ENCODE data around the gene LCA5.
A peak's percentile ranks its signal among the peaks of the same experiment; 100 is the strongest.
"Not testable (repeated sequence)": the region's sequence is repeated elsewhere in the genome, so short reads cannot be mapped to it uniquely, and the experiment has no call there.

LCA5 gene

DNA sequence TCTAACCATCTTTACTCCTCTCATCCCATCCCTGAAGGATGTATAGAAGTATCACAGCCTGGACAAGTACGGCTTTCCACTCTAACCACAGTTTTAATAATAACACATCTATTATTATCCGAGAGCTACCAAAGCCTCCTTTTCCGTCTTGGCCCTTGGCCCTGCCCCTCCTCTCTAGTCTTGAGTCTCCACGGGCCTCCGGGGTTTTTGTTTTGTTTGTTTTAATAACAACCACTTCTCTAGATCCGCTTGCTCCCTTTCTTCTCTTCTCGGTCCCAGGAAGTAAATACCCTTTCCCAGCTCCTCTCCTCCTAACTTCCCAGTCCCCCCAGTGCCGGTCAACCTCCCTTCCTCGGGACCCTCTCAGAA lies 661 bp downstream of the LCA5 start:
- DNase-seq = peak in 1 of 2 experiments; percentile 53

- not testable (repeated sequence) for DNase-seq
Observed at GRCh38 chr6:79529567-79529966, 7.7 kb downstream of the LCA5 start.

GRCh38 chr6:79526897-79527296 lies 10.3 kb downstream of the LCA5 start:
- no peak for DNase-seq

GRCh38 chr6:79525272-79526100 lies 11.7 kb downstream of the LCA5 start:
- no peak for DNase-seq

DNA sequence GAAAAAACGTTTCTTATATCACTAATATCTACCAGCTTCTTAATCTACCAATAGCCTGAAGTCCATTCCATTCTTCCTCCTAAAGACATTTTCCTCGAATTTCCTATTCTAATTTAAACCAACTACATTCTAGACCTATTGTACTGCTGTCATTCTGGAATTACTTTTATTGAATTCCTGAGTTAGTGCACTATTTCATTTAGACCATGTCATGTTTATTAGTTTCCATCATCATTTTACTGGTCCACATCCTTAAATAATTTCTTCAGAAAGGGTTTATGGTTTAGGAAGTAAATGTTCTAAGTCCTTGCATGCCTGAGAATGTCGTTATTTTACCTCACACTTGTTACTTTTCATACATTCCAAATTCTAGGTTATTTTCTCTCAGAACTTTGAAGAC lies 13.2 kb downstream of the LCA5 start:
- DNase-seq = no peak

GRCh38 chr6:79522609-79523008 lies 14.6 kb downstream of the LCA5 start:
- no peak for DNase-seq

DNA sequence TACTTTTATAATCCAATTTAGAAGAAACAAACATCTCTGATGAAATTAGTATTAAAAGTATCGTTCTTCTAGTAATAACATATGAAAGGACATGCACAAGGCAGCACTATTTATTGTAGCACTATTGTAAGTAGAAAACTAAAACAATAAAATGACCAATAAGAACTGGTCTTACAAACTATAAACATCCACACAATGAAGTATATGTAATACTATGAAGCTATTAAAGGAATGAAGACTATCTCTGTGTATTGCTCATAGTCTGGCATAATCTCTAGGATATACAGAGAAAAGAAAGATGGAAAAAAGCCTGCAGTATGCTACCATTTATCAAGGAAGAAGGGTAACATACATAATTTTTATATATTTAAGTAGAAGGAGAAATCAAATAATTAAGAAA lies 16.7 kb downstream of the LCA5 start:
- no peak for DNase-seq

DNA sequence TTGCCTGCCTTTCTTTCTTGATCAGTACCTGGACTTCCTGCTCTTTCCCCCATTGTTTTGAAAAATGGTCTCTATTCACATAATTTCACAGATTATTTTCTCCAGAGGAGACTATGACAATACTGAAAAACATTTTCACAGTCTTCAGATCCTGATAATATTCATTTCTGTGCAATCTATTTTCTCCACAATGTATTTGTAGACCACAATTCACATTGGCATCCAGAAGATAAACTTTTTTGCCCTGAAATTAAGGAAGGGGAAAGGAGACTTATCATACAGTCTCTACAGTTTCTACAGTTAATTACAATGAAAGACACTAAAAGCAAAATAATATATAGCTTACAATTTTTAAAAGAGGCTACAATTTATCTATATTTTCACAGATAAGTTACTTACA lies 18.4 kb downstream of the LCA5 start:
- no peak for DNase-seq

GRCh38 chr6:79515436-79515835 lies 21.8 kb downstream of the LCA5 start:
- no peak for DNase-seq

- DNase-seq = no peak
Observed at GRCh38 chr6:79513111-79513510, 24.1 kb downstream of the LCA5 start.

DNA sequence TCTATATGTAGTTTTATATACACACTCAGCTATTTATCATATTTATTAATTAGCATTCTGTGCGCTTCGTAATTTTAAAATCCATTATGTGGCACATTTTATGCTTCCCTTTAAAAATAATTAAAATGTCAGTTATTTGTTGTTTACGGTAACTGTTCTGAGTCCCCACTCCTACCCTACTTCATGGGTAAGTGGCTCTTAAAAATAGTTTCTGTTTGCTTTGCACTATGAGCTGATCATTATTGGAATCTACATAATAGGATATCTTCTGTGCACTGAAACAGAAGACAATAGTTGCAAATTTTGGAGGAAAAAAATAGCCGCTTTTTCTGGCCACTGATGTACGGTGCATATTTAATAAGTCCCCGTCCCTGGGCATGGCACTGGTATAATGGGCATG lies 25.2 kb downstream of the LCA5 start:
- no peak for DNase-seq

DNA sequence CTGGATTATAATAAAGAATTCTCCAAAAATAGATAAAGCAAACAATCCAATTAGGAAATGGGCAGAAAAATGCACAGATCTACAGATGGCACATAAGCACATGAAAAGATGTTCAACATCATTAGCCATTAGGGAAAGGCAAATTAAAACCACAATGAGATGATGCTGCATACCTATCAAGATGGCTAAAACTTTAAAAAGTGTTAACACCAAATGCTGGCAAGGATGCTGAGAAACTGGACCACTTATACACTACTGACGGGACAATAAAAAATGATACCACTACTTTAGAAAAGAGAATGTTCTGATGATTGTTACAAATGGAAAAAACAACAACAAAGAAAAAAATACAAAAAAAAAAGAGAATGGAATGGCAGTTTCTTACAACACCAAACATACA lies 26.5 kb downstream of the LCA5 start:
- no peak for DNase-seq

DNA sequence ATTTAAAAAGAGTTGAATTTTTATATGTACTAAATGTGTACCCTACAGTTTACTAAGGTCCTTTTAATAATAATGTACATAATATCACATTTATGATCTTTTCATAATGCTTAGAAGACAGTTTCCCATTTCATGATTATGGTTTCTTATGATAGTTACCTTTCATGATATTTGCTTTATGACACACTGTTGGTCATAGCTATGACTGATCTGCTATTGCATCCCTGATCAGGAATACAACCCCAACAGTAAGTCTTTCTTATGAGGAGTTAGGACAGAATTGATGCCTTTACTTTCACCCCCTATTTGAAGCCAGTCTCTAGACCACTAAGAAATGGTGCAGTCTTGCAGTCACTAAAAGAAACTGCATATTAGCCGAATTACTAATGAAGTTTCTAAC lies 31.0 kb downstream of the LCA5 start:
- no peak for DNase-seq

DNA sequence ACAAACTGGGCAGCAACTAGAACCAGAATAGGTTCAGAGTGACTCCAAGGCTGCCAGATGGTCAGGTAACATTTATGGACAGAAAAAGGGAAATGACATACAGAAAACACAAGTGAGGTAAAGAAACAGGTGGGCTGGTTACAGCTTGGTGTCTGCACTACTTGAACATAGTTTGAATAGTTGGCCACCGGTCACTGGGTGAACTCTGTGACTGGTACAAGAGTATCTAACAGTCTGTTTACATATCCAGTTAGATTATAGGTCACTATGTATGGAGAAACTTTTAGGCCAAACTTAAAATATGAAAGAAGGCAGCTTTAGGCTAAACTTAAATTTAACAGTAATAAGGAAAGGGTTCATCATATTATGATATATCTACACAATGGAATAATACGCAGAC lies 32.9 kb downstream of the LCA5 start:
- DNase-seq = no peak

DNA sequence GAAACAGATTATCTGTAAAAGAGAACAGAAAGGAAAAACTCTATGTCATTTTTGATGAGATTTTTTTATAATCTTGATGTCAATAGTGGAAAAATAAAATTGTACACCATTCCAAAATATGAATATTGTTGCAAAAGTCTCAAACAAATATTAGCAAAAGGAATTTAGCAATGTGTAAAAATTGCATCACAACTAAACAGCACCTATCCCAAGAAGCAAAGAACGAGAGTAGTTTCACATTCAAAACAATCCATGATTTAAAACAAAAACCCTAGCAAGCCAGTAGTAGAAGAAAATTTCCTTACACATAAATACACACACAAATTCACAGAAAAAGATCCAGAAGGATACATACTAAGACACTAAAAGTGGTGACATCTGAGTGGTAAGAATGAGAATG lies 38.4 kb downstream of the LCA5 start:
- no peak for DNase-seq

- no peak for DNase-seq
Observed at GRCh38 chr6:79495246-79495645, 42.0 kb downstream of the LCA5 start.

- DNase-seq = peak in 1 of 2 experiments; percentile 12
Observed at GRCh38 chr6:79494841-79495240, 42.4 kb downstream of the LCA5 start.

GRCh38 chr6:79470728-79471127 lies 66.5 kb downstream of the LCA5 start:
- DNase-seq = no peak

DNA sequence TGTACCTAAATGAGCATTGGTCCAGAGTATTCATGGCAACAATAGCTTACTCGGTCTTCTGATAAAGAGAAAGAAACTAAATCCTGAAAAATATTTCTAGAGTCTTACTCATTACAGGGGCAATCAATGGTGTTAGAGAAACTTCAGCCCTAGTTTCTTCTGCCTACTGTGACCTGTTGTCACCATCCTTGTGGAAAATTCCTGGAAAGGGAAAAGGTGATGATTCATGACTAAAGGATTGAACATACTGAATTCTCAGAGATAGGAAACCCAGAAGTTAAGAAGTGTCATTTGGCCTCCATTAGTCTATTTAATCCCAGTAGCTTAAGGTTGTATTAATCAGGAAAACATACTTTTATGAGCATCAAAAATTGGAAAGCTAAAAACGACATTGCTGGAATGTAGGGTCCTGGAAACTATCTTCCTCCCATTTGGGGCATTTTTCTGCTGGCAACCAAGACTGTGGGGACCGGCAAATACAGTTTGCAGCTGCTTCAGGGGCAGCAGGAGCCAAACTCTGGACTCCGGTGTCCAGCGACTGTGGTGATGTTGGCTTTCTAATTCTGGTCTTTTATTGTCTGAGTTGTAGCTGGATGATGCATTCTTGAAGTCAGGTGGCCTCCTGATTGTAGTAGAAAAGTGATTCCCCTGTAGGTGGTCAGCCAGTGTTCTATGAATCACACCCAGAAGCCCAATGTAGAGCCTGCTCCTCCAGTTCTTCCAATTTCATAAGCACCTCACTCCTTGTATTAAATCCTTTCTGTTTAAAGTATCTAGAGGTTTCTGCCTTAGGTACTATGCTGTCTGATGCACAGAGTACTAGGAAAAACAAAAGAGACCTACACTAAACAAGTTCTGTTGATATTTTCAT lies 67.6 kb downstream of the LCA5 start:
- no peak for DNase-seq

DNA sequence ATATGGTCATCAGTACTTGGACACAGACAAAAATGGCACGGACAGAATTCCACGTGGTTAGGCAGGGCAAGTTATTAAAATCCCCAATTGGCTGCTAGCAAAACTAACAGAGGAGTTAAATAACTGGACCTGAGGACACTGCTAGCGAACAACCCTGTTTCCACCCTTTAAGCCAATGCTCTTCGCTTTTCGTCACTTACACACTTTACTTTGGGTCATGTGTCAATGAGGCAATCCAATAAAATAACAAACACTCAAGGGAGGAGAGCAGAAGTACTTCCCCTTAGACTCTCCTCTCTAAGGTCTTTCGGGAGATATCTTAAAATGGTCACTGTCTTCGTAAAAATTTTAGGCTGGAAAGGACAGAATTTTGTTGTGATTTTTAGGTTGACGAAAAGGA lies 68.6 kb downstream of the LCA5 start:
- DNase-seq = no peak

DNA sequence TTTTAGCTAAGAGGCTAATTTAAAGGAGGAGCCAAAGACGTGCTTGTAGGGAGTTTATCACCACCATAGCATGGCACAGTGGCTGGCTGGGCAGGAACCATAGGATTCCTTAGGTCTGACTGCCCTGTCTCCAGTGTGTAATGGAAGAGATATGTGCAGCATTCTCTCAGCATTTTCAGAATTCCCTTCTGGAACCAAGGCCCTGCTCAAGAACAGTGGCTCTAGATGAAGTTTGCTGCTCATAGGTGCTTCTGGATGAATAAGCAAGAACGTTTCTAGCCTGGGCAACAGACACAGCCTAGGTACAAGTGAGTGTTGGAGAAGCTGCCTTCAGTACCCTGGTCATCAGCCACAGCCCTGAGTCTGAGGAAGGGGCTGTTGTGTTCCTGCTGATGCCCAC lies 69.1 kb downstream of the LCA5 start:
- DNase-seq = no peak

DNA sequence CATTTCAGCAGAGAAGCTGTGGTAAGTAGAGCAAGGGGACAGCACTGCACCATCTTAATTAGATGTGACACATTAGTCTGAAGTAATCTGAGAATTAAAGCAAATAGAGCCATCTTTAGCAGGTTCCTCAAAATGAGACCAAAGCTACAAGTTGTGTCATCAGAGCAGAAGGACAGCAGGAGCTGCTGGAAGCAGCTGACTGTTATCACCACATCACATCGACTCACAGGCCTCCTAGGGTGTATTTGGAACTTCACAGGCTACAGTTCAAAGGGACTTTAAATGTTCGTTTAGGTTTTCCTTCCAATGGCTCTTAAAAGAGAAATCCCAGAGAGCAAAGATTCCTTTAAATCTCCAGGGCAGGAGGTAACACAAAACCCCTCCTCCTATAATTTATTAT lies 69.5 kb downstream of the LCA5 start:
- no peak for DNase-seq

DNA sequence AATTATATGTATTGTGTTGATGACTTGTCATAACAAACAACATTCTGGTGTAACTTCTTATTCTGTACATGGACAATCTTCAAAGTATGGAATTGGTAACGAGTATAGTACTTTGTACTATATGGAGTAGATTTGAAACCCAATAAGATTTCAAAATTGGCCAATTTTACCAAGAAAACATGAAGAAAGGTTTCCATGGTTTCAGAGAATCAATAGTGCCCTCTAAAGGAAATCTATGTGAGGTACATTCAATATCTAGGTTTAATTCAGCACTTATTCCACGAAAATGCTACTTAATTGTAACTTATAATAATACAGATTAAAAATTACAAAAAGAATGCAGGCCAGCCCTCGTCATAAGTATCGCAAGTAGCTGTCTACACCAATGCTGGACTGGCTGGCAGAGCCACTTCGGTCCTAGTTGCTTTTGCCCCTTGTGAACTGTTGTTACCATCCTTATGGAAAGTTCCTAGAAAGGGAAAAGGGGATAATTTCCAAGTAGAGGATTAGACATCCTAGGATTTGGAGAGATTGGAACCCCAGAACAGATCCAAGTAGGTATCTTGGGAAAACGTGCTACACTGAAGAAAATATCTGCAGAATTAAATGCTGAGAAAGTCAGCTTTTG lies 70.9 kb downstream of the LCA5 start:
- peak in 1 of 2 experiments; percentile 27 for DNase-seq

DNA sequence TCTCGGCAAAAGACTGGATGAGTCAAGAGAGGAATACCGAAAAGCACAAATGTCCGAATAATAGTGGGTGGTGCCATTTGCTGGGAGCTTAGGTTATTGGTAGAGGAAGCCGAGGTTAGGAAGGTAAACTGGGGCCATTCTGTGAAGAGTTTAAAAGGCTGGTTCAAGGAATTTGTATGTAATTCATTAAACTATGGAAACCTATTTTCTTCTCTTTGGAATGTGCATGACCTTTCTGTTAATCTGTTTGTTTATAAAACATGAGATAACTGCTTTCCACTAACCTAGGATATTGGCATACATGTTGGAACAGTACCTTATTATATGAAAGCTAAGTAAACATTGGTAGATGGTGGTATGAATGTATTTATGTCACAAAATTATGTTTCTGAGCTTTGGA lies 71.8 kb downstream of the LCA5 start:
- DNase-seq = no peak

Measured in NCI-H524 (cell line).